Measurements from ENCODE around the gene IFITM10. TPM values are rescaled to one million over a fixed set of nuclear protein-coding genes. Genes with fewer than 3 reads are reported as not detected.

IFITM10 gene
- total and polyA plus RNA-seq, 4 donors: 3.4 to 15.8 (median 8.6) TPM

DNA sequence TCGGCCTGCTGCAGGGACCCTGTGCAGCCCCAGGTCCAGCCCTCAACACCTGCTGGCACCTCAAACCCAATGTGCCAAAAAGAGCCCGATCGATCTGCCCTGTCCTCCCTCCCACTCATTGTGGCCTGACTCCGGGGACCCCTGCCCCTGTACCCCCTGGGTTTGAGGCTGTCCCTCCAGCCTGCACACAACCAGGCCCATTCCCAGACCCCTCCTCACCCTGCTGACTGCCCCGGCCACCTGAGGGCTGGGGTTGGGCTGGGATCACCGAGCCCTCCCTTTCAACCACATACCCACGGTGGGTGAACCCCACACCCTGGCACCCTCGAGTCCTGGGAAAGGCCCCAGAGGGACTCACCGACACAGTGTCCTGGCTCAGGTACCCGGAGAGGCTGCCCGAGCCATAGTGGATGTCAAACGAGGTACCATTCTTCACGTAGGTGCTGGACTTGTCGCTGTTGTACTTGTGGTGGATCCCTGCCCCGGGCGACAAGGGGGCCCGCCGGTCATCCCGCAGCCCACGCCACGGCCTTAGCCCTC, 8.3 kb upstream of the IFITM10 start:
- H3K27ac ChIP-seq (ENCODE audit: low read depth, low read length): no peak overlapping the region
- no peak overlapping the region for H3K4me3 ChIP-seq (ENCODE audit: low read depth, low read length)
- H3K36me3 ChIP-seq (ENCODE audit: control insufficient read depth, insufficient read depth, low read length): peaks cover 90% of the 10 kb centered on the region
- H3K9me3 ChIP-seq (ENCODE audit: control insufficient read depth, insufficient read depth, low read length): no peaks in the 10 kb centered on the region
- H3K27me3 ChIP-seq (ENCODE audit: control insufficient read depth, insufficient read depth, low read length): no peaks in the 10 kb centered on the region
- peaks cover 48% of the 10 kb centered on the region for H3K4me1 ChIP-seq (ENCODE audit: control insufficient read depth, insufficient read depth, low read length)
- WGBS (ENCODE audit: insufficient coverage): 92% methylated on average over 13 of the region's 21 CpGs
- DNase-seq (ENCODE audit: low read depth in 4 of 6, low spot score in 6 of 6): no peak

GRCh38 chr11:1757861-1758610, 7.6 kb upstream of the IFITM10 start:
- Histone ChIP-seq H3K4me3 (ENCODE audit: low read depth, low read length) (no peak overlapping the region), H3K27me3 (ENCODE audit: control insufficient read depth, insufficient read depth, low read length) (no peaks in the 10 kb centered on the region), H3K27ac (ENCODE audit: low read depth, low read length) (no peak overlapping the region), H3K36me3 (ENCODE audit: control insufficient read depth, insufficient read depth, low read length) (peaks cover 97% of the 10 kb centered on the region), H3K9me3 (ENCODE audit: control insufficient read depth, insufficient read depth, low read length) (no peaks in the 10 kb centered on the region), H3K4me1 (ENCODE audit: control insufficient read depth, insufficient read depth, low read length) (peaks cover 44% of the 10 kb centered on the region)
- no peak for DNase-seq (ENCODE audit: low read depth in 4 of 6, low spot score in 6 of 6)
- WGBS (ENCODE audit: insufficient coverage): 75% methylated on average over 15 of the region's 17 CpGs

GRCh38 chr11:1756791-1757771, 6.7 kb upstream of the IFITM10 start:
- Histone ChIP-seq H3K27ac (ENCODE audit: low read depth, low read length) (no peak overlapping the region), H3K4me1 (ENCODE audit: control insufficient read depth, insufficient read depth, low read length) (peaks cover 44% of the 10 kb centered on the region), H3K9me3 (ENCODE audit: control insufficient read depth, insufficient read depth, low read length) (no peaks in the 10 kb centered on the region), H3K36me3 (ENCODE audit: control insufficient read depth, insufficient read depth, low read length) (peaks cover 100% of the 10 kb centered on the region), H3K4me3 (ENCODE audit: low read depth, low read length) (no peak overlapping the region), H3K27me3 (ENCODE audit: control insufficient read depth, insufficient read depth, low read length) (no peaks in the 10 kb centered on the region)
- 91% methylated on average over 40 of the region's 41 CpGs for WGBS (ENCODE audit: insufficient coverage)
- DNase-seq (ENCODE audit: low read depth in 4 of 6, low spot score in 6 of 6): no peak

DNA sequence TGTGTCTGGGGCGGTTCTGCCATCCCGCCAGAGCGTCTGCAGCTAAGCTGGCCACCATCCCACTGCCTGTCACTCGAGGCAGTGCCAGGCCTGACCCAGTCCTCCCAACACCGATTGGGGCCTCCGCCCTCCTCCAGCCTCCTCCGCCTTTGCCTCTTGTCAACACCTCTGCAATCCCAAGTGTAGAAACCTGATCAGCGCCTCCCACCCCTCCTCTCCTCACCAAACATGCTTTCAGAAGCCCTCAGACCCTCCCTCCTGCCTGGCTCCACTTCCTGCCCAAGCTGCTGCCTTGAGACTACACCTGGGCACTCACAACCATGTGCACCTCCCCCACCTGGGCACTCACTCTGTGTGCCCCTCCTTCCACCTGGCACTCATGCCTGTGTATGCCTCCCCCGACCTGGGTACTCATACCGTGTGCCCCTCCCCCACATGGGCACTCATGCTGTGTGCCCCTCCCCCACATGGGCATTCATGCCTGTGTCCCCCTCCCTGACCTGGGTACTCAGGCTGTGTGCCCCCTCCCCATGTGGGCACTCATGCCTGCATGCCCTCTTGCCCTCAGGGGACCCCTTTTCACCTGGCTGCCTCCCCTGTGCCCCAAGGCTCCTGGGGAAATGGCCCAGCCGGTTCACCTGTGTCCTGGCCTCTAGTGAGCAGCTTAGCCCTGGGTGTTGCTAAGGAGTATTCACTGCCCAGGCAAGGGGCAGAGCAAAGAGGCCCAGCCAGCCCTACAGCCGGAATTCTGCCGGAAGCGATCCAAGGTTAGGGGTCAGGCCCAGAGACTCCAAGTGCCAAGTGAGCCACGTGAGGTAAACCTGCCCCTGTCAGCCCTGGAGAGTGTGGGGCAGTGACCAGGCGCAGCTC, 5.5 kb upstream of the IFITM10 start:
- no peak for DNase-seq (ENCODE audit: low read depth in 4 of 6, low spot score in 6 of 6)
- no peak overlapping the region for H3K27ac ChIP-seq (ENCODE audit: low read depth, low read length)
- WGBS (ENCODE audit: insufficient coverage): 80% methylated on average over 15 of the region's 16 CpGs
- peaks cover 43% of the 10 kb centered on the region for H3K4me1 ChIP-seq (ENCODE audit: control insufficient read depth, insufficient read depth, low read length)
- no peaks in the 10 kb centered on the region for H3K27me3 ChIP-seq (ENCODE audit: control insufficient read depth, insufficient read depth, low read length)
- H3K9me3 ChIP-seq (ENCODE audit: control insufficient read depth, insufficient read depth, low read length): no peaks in the 10 kb centered on the region
- no peak overlapping the region for H3K4me3 ChIP-seq (ENCODE audit: low read depth, low read length)
- H3K36me3 ChIP-seq (ENCODE audit: control insufficient read depth, insufficient read depth, low read length): peaks cover 100% of the 10 kb centered on the region

DNA sequence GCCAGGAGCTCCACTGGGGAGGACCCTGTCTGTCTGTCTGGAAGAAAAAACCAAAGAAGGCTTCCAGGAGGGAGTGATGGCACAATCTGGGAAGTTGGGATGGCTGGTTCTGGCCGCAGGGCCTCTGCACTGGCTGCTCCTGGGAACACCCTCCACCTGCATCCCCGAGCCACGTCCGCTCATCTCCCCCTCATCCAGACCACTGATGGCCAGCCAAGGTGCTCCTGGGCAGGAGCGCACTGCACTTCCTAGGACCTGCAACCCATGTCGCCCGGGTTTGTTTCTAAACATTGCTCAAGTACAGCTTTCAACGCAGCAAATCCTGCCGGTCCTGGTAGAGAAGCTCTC, 4.9 kb upstream of the IFITM10 start:
- Histone ChIP-seq H3K4me1 (ENCODE audit: control insufficient read depth, insufficient read depth, low read length) (peaks cover 43% of the 10 kb centered on the region), H3K27ac (ENCODE audit: low read depth, low read length) (no peak overlapping the region)
- 91% methylated on average over 6 of the region's 9 CpGs for WGBS (ENCODE audit: insufficient coverage)

GRCh38 chr11:1754376-1755150, 4.2 kb upstream of the IFITM10 start:
- no peak for DNase-seq (ENCODE audit: low read depth in 4 of 6, low spot score in 6 of 6)
- H3K27ac ChIP-seq (ENCODE audit: low read depth, low read length): no peak overlapping the region
- H3K9me3 ChIP-seq (ENCODE audit: control insufficient read depth, insufficient read depth, low read length): no peaks in the 10 kb centered on the region
- peaks cover 43% of the 10 kb centered on the region for H3K4me1 ChIP-seq (ENCODE audit: control insufficient read depth, insufficient read depth, low read length)
- peaks cover 89% of the 10 kb centered on the region for H3K36me3 ChIP-seq (ENCODE audit: control insufficient read depth, insufficient read depth, low read length)
- WGBS (ENCODE audit: insufficient coverage): 100% methylated on average over 4 of the region's 8 CpGs
- H3K27me3 ChIP-seq (ENCODE audit: control insufficient read depth, insufficient read depth, low read length): peaks cover 2% of the 10 kb centered on the region
- H3K4me3 ChIP-seq (ENCODE audit: low read depth, low read length): no peak overlapping the region

More for the DNA sequence above, 4.9 kb upstream of the IFITM10 start:
- H3K4me3 ChIP-seq (ENCODE audit: low read depth, low read length): no peak overlapping the region
- H3K36me3 ChIP-seq (ENCODE audit: control insufficient read depth, insufficient read depth, low read length): peaks cover 96% of the 10 kb centered on the region
- H3K27me3 ChIP-seq (ENCODE audit: control insufficient read depth, insufficient read depth, low read length): no peaks in the 10 kb centered on the region
- H3K9me3 ChIP-seq (ENCODE audit: control insufficient read depth, insufficient read depth, low read length): no peaks in the 10 kb centered on the region
- DNase-seq (ENCODE audit: low read depth in 4 of 6, low spot score in 6 of 6): no peak

- H3K36me3 ChIP-seq (ENCODE audit: control insufficient read depth, insufficient read depth, low read length): peaks cover 82% of the 10 kb centered on the region
- H3K4me1 ChIP-seq (ENCODE audit: control insufficient read depth, insufficient read depth, low read length): peaks cover 43% of the 10 kb centered on the region
- H3K4me3 ChIP-seq (ENCODE audit: low read depth, low read length): no peak overlapping the region
- peaks cover 7% of the 10 kb centered on the region for H3K27me3 ChIP-seq (ENCODE audit: control insufficient read depth, insufficient read depth, low read length)
- H3K27ac ChIP-seq (ENCODE audit: low read depth, low read length): no peak overlapping the region
- 91% methylated on average over 13 of the region's 14 CpGs for WGBS (ENCODE audit: insufficient coverage)
- no peak for DNase-seq (ENCODE audit: low read depth in 4 of 6, low spot score in 6 of 6)
- no peaks in the 10 kb centered on the region for H3K9me3 ChIP-seq (ENCODE audit: control insufficient read depth, insufficient read depth, low read length)
These were observed 3.5 kb upstream of the IFITM10 start for GRCh38 chr11:1753929-1754305.

- no peak for DNase-seq (ENCODE audit: low read depth in 4 of 6, low spot score in 6 of 6)
- no peaks in the 10 kb centered on the region for H3K9me3 ChIP-seq (ENCODE audit: control insufficient read depth, insufficient read depth, low read length)
- peaks cover 7% of the 10 kb centered on the region for H3K27me3 ChIP-seq (ENCODE audit: control insufficient read depth, insufficient read depth, low read length)
- H3K4me1 ChIP-seq (ENCODE audit: control insufficient read depth, insufficient read depth, low read length): peaks cover 43% of the 10 kb centered on the region
- no peak overlapping the region for H3K27ac ChIP-seq (ENCODE audit: low read depth, low read length)
- WGBS (ENCODE audit: insufficient coverage): 94% methylated on average over 32 of the region's 38 CpGs
- H3K4me3 ChIP-seq (ENCODE audit: low read depth, low read length): no peak overlapping the region
- H3K36me3 ChIP-seq (ENCODE audit: control insufficient read depth, insufficient read depth, low read length): peaks cover 77% of the 10 kb centered on the region
These were observed 3.0 kb upstream of the IFITM10 start for GRCh38 chr11:1753229-1753928.
